ENCODE data around the gene SEC16A. TPM values are rescaled to one million over a fixed set of nuclear protein-coding genes. Genes with fewer than 3 reads are reported as not detected.

Gene SEC16A
- total RNA-seq, 1 experiment from 2014 or later, result 56.4 TPM

- H4K5ac ChIP-seq (ENCODE audit: insufficient read length, low read depth, low read length), result no peak overlapping the region
- H2BK15ac ChIP-seq (ENCODE audit: low read depth, low read length), result no peak overlapping the region
- H2AFZ ChIP-seq (ENCODE audit: low read length), result no peak overlapping the region
- H3T11ph ChIP-seq (ENCODE audit: low read length), result no peak overlapping the region
- no peak overlapping the region for H2BK120ac ChIP-seq (ENCODE audit: low read depth, low read length, poor library complexity, severe bottlenecking)
- no peak overlapping the region for H3K4me2 ChIP-seq (ENCODE audit: insufficient read depth, insufficient read length, low read length)
- no peak overlapping the region for H4K91ac ChIP-seq (ENCODE audit: insufficient read length, low read depth, low read length)
- no peaks in the 10 kb centered on the region for H3K9me3 ChIP-seq (ENCODE audit: control insufficient read depth, low read depth, low read length)
- peaks cover 14 to 60% (median 43%) of the 10 kb centered on the region in 3 experiments for H3K36me3 Mint-ChIP-seq (ENCODE audit: insufficient read depth in 1 of 3, low read depth in 3 of 3)
- no peak overlapping the region; a peak in 1 of 5 replicates for H3K4me3 Mint-ChIP-seq
- no peaks in the 10 kb centered on the region for H3K4me1 ChIP-seq (ENCODE audit: insufficient read depth, low read length)
- no peaks in the 10 kb centered on the region for H3K27me3 ChIP-seq (ENCODE audit: insufficient read depth, low read length)
- H4K20me1 ChIP-seq (ENCODE audit: control insufficient read depth, insufficient read depth, insufficient read length), result peaks cover 2% of the 10 kb centered on the region
- H3K56ac ChIP-seq (ENCODE audit: insufficient read length, low read depth, low read length), result no peak overlapping the region
- H3K23me2 ChIP-seq (ENCODE audit: insufficient read length, low read depth, low read length, poor library complexity, severe bottlenecking), result peaks cover 14% of the 10 kb centered on the region
- H2BK5ac ChIP-seq (ENCODE audit: insufficient read length, low read length), result no peak overlapping the region
- H3K9ac ChIP-seq (ENCODE audit: extremely low read depth, insufficient read length, low read length), result no peak overlapping the region
- no peaks in the 10 kb centered on the region for H3K9me3 Mint-ChIP-seq
- H2AK5ac ChIP-seq (ENCODE audit: insufficient read length, low read length), result no peak overlapping the region
- no peak overlapping the region for H3K23ac ChIP-seq (ENCODE audit: insufficient read length, low read depth, low read length)
- H2BK12ac ChIP-seq (ENCODE audit: insufficient read length, low read depth, low read length), result no peak overlapping the region
- H3K27ac Mint-ChIP-seq, result 0 out of 7 replicates have a peak overlapping the region, but pooled peaks of 1 of the 3 experiments have one; percentile 67
- H3K27ac ChIP-seq (ENCODE audit: insufficient read length, low read depth, low read length), result no peak overlapping the region
- no peak overlapping the region for H3K14ac ChIP-seq (ENCODE audit: insufficient read depth, low read length)
- peaks cover 15 to 16% of the 10 kb centered on the region in 2 experiments for H3K4me1 Mint-ChIP-seq
- H3K27me3 Mint-ChIP-seq (ENCODE audit: low read depth), result no peaks in the 10 kb centered on the region
- H3K79me1 ChIP-seq (ENCODE audit: insufficient read depth, low read depth, low read length, poor library complexity, severe bottlenecking), result peaks cover 2% of the 10 kb centered on the region
- peaks cover 2% of the 10 kb centered on the region; the same call in 1 of the 2 replicates for H3K79me2 ChIP-seq (ENCODE audit: insufficient read depth, low read length)
- no CpG with 5 or more reads among the region's 15 CpGs for WGBS (ENCODE audit: extremely low coverage, insufficient read length, low lambda C conversion rate)
- H3K4ac ChIP-seq (ENCODE audit: low read depth, low read length), result no peak overlapping the region
- H2BK20ac ChIP-seq (ENCODE audit: low read depth, low read length, poor library complexity, severe bottlenecking), result no peak overlapping the region
- no peak for TF ChIP-seq CTCF (conservative IDR thresholded peaks at IDR 0.05)
- DNase-seq, result no peak
- no peak overlapping the region for H3K18ac ChIP-seq (ENCODE audit: insufficient read length, low read depth, low read length)
- H4K8ac ChIP-seq (replicated peaks; ENCODE audit: insufficient read length, low read depth, low read length), result no peak overlapping the region
These were observed 41.6 kb downstream of the SEC16A start for GRCh38 chr9:136441191-136441680.
